GM21447 (cell line): ENCODE results near the gene ARNT2.

Experiments
- ATAC-seq: cut with Tn5 transposase; IDR thresholded peaks from one replicate; pipeline ENCODE4 v1.9.1; 2021; ENCODE audit not compliant: unreplicated experiment

The ARNT2 gene

DNA sequence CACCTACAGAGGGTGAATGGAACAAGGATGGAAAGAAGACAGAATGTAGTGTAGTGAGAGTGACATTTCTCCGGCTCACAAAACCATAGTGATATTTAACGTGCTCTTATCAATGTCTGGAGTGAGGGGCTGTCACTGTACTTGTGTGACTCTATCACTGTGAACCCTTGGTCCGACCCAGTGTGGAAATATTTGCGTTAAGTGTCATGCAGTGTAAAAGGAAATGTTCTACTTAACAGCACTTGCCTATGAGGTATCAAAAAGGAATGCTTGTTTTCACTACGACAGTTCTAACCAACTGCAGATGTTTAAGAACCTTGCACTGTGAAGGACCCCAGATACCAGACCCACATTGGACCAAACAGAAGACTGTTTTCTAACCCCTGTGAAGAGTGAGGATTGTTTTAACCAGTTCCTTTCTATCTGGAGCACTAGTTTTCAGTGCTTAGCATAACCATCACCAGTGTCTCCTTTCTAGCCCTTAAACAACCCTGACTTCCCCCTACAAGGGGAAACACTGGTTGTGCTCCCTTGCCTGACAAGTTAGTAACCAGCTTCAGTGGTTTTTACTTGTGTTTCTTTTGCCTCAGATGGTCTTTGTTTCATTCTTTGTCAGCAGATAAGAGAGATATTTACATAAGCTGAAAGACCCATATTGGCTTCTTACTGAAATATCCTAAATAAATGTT, 146.2 kb downstream of the ARNT2 start:
- ATAC-seq = no peak

- no peak for ATAC-seq
These were observed 146.7 kb downstream of the ARNT2 start for GRCh38 chr15:80550908-80551260.

GRCh38 chr15:80551348-80551747, 147.2 kb downstream of the ARNT2 start:
- ATAC-seq = no peak

GRCh38 chr15:80554560-80554959, 150.4 kb downstream of the ARNT2 start:
- no peak for ATAC-seq

GRCh38 chr15:80556694-80557367, 152.6 kb downstream of the ARNT2 start:
- ATAC-seq = no peak

DNA sequence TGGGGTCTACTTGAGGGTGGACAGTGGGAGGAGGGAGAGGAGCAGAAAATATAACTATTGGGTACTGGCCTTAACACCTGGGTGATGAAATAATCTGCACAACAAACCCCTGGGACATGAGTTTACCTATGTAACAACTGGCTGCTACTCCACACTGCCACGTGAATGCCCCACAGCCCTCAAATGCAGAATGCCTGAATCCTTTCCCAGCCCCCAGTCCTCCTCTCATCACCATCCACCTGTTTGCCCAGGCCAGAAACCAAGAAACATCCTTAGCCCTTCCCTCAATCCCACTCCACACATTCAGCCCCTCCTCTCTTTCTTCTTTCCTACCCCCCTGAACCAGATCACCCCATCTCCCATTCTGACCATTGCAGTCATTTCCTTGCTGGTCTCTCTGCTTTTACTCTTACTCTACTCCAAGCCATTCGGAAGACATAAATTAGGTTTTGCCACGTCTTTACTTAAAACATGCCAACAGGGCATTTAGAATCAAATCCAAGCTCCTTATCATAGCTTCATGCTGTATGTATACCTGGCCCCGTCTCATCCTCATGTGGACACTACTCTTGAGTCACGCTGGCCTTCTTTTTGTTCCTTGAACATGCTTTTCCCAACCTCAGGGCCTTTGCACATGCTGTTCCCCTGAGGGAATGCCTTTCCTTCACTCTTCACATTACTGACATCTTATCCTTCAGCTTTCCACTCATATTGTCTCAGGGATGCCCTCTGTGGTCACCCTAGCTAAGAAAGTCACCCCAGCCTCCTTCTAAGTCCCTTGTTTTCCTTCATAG, 153.5 kb downstream of the ARNT2 start:
- no peak for ATAC-seq

DNA sequence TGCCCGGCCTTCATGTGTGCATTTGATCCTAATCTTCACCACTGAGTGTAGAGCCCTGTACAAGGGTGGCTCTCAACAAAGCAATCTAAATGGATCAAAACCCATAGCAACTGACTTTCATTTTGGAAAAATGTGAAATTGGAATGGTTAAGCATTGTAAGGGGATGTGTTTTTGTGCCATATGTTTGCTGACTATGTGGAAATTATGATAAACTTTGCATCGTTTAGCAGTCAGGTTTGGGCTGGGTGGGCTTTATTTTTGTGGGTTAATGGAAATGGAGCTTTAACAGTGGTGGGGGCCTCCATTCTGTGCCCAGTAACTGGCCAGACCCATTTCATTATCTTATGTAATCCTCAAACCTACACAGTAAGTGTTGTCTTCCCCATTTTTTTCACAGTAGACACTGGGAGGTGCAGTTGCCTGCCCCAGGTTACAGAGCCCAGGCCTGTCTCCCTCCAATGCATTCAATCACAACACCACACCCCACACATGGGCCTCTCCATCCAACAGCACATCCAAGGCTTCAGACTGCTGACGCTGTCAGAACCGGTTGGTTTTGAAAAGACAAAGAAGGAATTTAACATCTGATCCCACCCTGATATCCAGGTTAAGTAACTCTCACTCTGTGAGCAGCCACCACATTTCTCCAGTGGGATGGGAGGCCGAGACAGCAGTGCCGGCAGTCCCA, 154.6 kb downstream of the ARNT2 start:
- ATAC-seq = no peak

GRCh38 chr15:80559320-80559693, 155.1 kb downstream of the ARNT2 start:
- ATAC-seq = no peak

DNA sequence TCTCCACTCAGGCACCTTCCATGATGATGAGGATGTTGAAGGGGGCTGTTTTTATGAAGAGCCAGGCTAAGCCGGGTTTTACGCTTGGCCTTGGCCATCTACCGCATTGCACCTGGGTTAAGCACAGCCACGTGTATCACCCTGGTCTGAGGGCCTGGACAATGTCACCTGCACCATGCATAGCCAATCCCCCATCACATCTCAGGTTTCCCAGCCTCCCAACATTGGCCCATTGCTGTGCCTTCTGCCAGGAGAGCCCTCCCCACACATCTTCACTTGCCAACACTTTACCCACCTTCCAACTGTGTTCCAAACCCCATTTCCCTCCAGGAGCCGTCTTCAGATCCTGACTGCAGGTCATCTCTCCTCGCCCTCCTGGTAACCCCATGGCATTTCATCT, 155.6 kb downstream of the ARNT2 start:
- no peak for ATAC-seq

DNA sequence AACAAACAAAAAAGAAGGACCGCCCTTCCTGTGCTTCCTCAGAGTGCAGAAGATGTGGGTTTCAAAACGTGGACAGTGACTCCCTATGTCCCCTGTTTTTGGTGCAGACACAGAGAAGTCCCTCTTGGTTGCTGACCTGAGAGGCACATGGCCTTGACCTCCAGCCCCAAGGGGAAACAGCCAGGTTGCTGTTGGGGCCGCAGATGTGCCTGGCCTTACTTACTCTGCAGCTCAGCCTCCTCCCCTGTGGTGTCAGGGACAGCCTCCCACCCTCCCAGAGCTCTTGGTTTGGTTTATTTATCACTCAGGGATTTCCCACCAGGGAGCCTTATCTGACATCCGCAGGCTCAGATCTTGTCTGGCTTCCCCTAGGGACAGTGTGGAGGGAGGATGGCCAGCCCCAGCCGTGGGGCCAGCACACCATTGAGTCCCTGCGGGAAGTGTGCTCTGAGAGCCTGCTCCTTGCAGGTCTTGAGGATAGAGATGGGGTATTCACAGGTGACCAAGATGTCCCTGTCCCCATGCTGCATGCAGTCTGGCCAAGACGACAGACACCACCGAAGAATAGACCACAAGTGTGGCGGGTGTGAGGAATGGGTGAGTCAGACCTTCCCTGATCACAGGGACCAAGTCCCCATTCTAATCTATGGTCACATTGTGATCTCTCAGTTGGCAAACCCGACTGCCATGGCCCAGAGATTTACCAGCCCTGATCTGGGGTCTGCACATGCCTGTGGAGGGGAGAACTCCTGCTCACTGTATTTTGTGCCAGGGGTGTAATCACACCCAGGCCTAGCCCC, 156.6 kb downstream of the ARNT2 start:
- ATAC-seq = no peak

DNA sequence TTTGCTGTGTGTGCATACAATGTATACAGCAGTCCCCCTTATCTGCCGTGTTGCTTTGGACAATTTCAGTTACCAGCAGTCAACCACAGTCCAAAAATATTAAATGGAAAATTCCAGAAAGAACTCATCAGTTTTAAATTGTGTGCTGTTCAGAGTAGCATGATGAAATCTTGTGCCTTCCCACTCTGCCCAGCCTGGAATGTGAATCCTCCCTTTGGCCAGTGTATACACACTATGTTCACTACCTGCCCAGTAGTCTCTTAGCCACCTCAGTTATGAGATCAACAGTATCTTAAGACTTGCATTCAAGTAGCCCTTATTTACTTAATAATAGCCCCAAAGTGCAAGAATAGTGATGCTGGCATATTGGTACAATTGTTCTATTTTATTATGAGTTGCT, 157.3 kb downstream of the ARNT2 start:
- no peak for ATAC-seq

- ATAC-seq = no peak
These were observed 157.9 kb downstream of the ARNT2 start for GRCh38 chr15:80562033-80562432.

GRCh38 chr15:80562846-80563245, 158.7 kb downstream of the ARNT2 start:
- no peak for ATAC-seq

GRCh38 chr15:80563372-80563997, 159.3 kb downstream of the ARNT2 start:
- ATAC-seq = no peak

DNA sequence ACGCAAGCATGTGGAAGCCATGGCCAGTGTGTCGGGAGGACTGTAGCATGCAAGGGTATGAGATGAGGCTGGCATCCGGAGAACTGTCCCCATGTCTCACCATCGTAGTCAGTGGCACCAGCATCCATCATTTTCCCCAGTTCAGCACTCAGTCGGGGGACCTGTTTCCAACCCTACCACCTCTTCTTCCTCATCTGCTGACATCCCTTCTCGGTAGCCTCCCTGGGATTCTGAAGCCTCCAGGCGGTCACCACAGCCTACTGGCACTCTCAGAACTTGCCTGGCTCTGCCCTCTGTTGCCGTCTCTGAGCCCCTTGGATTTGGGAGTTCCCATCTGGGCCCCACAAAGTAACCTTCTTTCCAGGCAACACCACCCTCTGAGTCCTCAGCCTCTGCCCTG, 159.9 kb downstream of the ARNT2 start:
- no peak for ATAC-seq

DNA sequence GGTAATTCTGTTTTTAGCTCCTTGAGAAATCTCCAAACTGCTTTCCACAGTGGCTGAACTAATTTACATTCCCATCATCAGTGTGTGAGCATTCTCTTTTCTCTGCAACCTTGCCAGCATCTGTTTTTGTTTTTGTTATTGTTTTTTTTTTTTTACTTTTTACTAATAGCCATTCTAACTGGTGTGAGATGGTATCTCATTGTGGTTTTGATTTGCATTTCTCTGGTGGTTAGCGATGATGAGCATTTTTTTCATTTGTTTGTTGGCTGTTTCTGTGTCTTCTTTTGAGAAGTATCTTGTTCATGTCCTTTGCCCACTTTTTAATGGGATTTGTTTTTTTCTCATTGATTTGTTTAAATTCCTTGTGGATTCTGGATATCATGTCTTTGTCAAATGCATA, 161.2 kb downstream of the ARNT2 start:
- no peak for ATAC-seq

DNA sequence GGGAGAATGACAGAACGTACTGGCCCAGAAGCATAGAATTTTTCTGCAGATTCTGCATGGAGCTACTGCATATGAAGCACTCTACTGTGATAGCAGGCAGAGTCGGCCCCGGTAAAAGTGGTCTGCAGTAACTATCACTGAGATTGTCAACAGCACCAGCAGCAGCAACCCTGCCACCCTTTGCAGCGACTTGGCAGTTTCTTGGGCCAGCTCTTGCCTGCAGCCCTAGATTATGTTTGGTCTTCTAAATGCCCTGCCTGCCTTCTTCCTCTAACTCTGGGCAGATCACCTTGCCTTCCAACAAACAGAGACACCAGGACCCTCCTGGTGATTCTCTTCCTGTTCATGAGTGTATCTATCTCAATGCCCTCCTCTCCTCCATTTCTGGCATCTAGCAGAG, 161.8 kb downstream of the ARNT2 start:
- ATAC-seq = no peak

DNA sequence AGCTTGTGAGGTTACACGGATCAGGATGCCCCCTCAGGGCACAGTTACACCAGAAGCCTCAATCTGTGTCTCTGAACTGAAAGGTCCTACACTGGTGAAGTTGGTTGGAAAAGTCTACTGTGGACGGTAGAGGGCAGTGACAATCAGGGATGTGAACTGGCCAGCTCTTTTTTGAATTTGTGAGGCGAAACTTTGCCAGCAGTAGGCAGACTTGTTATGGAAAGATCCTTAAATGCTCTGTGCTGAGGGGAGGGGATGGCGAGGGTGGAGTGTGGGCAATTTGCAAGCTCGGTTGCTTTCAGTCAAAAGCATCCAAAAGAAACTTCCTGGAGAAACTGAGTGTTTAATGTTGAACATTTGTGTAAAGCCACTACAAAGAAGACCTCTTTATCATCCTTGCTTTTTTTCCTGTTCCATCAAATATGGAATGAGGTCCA, 163.6 kb downstream of the ARNT2 start:
- ATAC-seq = no peak

DNA sequence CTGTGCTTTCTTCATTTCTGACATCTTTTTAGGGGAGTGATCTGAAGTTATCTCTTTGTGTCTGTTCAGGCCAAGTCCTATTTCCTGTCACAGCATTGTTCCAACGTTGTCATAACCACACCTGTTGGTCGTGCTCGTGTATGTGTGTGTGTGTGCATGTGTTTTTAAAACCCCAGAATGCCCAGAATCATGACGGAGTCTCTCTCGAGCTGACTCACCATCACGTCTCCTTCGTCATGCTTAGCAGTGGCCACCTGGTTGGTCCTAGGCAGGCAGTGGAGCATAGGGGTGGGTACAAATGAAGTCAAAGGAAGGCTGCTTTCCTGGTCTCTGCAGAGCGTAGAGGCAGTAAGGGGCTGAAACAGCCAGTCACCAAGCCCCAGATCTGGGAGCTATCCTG, 164.1 kb downstream of the ARNT2 start:
- no peak for ATAC-seq

DNA sequence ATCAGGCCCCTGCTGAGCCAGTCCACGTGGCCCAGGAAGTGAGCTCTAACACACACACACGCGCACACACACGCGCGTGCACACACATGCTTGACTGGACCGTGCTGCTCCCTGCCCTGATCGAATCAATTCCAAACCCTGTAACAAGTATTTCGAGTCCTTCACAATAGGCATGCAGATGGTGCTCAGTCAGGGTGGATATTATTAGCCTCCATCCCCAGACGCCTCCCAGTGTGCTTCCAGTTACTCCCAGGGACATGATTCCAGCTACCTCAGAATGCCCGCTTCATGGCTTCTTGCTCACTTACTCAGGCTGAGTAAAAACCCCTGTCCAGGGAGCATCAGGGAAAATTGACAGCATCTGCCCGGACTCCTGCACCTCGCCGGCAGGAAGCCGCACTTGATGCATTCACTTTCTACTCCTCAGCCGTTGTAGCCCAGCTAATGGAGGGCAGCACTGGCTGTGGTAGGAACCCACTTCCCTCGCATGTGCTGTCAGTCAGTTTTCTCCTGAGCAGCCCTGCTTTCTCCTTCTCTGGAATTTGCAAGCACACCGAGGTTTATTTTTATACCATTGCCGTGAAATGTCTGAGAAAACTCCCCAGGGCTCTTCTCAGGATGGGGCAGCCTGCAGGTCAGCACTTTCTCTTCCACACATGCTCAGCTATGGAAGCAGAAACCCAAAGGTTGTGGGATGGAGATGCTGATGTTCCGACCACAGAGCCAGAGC, 164.9 kb downstream of the ARNT2 start:
- no peak for ATAC-seq
